ENCODE measurements around the gene CLDN9. TPM values are rescaled to one million over a fixed set of nuclear protein-coding genes. Genes with fewer than 3 reads are reported as not detected.

The CLDN9 gene
- polyA plus RNA-seq, 1 donor from 2014 or later = not detected

DNA sequence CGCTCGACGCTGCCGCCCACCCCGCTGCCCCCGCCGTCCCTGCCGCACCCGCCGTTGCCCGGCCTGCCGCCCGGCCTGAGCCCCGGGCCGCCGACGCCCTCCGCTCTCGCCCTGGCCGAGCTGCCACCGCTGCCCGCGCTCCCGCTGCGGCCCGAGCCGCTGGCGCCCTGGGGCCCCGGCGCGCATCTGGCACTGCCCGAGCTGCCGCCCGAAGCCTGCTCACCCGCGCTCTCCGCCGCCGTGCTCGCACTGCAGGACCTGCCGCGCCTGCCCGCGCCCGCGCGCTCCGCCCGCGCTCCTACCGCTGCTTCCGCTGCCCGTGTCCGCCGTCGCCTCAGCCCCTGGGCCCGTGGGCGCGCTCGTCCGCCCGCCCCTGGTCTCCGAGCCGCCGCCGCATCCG lies 8.4 kb upstream of the CLDN9 start:
- Histone ChIP-seq H3K36me3 (ENCODE audit: insufficient read depth, low read length) (no peaks in the 10 kb centered on the region), H3F3A (ENCODE audit: insufficient read depth, low read length, poor library complexity, severe bottlenecking) (no peaks in the 10 kb centered on the region), H3K27ac (ENCODE audit: low read length) (no peak overlapping the region), H3K79me2 (replicated peaks; ENCODE audit: insufficient read depth, low read length) (no peaks in the 10 kb centered on the region), H3K4me3 (ENCODE audit: low read length) (no peak overlapping the region), H4K20me1 (ENCODE audit: insufficient read depth) (no peaks in the 10 kb centered on the region), H3K9me3 (ENCODE audit: low read length) (no peaks in the 10 kb centered on the region), H2AFZ (ENCODE audit: low read depth, low read length) (no peak overlapping the region), H3K4me2 (ENCODE audit: low read length) (no peak overlapping the region), H3K27me3 (ENCODE audit: insufficient read depth, low read depth, low read length) (peaks cover 46% of the 10 kb centered on the region), H3K9ac (ENCODE audit: low read length) (no peak overlapping the region), H3K9me2 (ENCODE audit: insufficient read depth, low read length) (no peaks in the 10 kb centered on the region)
- TF ChIP-seq POLR2AphosphoS5 (IDR thresholded peaks at IDR 0.05) = no peak
- TF ChIP-seq EP300 (conservative IDR thresholded peaks at IDR 0.05; ENCODE audit: poor library complexity, severe bottlenecking) = no peak
- TF ChIP-seq, protein P1, sequence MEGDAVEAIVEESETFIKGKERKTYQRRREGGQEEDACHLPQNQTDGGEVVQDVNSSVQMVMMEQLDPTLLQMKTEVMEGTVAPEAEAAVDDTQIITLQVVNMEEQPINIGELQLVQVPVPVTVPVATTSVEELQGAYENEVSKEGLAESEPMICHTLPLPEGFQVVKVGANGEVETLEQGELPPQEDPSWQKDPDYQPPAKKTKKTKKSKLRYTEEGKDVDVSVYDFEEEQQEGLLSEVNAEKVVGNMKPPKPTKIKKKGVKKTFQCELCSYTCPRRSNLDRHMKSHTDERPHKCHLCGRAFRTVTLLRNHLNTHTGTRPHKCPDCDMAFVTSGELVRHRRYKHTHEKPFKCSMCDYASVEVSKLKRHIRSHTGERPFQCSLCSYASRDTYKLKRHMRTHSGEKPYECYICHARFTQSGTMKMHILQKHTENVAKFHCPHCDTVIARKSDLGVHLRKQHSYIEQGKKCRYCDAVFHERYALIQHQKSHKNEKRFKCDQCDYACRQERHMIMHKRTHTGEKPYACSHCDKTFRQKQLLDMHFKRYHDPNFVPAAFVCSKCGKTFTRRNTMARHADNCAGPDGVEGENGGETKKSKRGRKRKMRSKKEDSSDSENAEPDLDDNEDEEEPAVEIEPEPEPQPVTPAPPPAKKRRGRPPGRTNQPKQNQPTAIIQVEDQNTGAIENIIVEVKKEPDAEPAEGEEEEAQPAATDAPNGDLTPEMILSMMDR (IDR thresholded peaks at IDR 0.05; ENCODE audit: poor library complexity, severe bottlenecking) = no peak

DNA sequence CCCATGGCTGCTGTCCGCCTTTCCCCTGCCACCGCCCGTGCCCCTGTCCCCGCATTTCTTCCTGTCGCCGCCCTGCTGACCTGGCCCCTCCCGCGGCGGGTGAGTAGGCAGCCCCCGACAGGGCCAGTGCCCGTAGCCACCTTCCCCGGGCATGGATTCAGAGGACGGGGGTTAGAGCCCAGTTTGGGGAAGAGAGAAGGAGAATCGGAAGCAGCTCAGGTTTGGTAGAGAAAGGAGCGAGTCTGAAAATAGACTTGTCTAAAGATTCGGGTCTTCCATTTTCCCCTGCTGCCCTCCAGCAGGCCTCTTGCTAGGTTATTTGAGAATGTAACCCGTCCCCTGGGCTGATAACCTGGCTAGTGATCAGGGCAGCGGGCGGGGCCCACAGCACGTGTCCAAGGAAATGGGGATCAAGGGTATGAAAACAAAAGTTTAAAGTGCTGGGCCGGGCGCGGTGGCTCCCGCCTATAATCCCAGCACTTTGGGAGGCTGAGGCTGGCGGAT lies 7.9 kb upstream of the CLDN9 start:
- Histone ChIP-seq H3K27me3 (ENCODE audit: insufficient read depth, low read depth, low read length) (peaks cover 50% of the 10 kb centered on the region), H3K9ac (ENCODE audit: low read length) (no peak overlapping the region)
- TF ChIP-seq POLR2AphosphoS5 (IDR thresholded peaks at IDR 0.05) (no peak), EZH2 (IDR thresholded peaks at IDR 0.05; ENCODE audit: borderline replicate concordance, insufficient read depth, low read length, poor library complexity, severe bottlenecking) (no peak), TAF1 (IDR thresholded peaks at IDR 0.05; ENCODE audit: low read depth) (no peak), EP300 (conservative IDR thresholded peaks at IDR 0.05; ENCODE audit: poor library complexity, severe bottlenecking) (no peak), SMC3 (conservative IDR thresholded peaks at IDR 0.05; ENCODE audit: poor library complexity) (no peak), MXI1 (conservative IDR thresholded peaks at IDR 0.05; ENCODE audit: poor library complexity, severe bottlenecking) (no peak), RAD21 (conservative IDR thresholded peaks at IDR 0.05) (no peak)
- TF ChIP-seq, protein P1 (IDR thresholded peaks at IDR 0.05; ENCODE audit: poor library complexity, severe bottlenecking) = no peak
- TF ChIP-seq, protein P2, sequence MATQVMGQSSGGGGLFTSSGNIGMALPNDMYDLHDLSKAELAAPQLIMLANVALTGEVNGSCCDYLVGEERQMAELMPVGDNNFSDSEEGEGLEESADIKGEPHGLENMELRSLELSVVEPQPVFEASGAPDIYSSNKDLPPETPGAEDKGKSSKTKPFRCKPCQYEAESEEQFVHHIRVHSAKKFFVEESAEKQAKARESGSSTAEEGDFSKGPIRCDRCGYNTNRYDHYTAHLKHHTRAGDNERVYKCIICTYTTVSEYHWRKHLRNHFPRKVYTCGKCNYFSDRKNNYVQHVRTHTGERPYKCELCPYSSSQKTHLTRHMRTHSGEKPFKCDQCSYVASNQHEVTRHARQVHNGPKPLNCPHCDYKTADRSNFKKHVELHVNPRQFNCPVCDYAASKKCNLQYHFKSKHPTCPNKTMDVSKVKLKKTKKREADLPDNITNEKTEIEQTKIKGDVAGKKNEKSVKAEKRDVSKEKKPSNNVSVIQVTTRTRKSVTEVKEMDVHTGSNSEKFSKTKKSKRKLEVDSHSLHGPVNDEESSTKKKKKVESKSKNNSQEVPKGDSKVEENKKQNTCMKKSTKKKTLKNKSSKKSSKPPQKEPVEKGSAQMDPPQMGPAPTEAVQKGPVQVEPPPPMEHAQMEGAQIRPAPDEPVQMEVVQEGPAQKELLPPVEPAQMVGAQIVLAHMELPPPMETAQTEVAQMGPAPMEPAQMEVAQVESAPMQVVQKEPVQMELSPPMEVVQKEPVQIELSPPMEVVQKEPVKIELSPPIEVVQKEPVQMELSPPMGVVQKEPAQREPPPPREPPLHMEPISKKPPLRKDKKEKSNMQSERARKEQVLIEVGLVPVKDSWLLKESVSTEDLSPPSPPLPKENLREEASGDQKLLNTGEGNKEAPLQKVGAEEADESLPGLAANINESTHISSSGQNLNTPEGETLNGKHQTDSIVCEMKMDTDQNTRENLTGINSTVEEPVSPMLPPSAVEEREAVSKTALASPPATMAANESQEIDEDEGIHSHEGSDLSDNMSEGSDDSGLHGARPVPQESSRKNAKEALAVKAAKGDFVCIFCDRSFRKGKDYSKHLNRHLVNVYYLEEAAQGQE (IDR thresholded peaks at IDR 0.05; ENCODE audit: borderline replicate concordance) = no peak

More for the DNA sequence above, 7.9 kb upstream of the CLDN9 start:
- Histone ChIP-seq H3F3A (ENCODE audit: insufficient read depth, low read length, poor library complexity, severe bottlenecking) (no peaks in the 10 kb centered on the region), H3K4me2 (ENCODE audit: low read length) (no peak overlapping the region), H3K4me3 (ENCODE audit: low read length) (peak overlapping the region; percentile 50), H3K9me3 (ENCODE audit: low read length) (no peaks in the 10 kb centered on the region), H3K79me2 (replicated peaks; ENCODE audit: insufficient read depth, low read length) (no peaks in the 10 kb centered on the region), H4K20me1 (ENCODE audit: insufficient read depth) (no peaks in the 10 kb centered on the region), H3K27ac (ENCODE audit: low read length) (no peak overlapping the region), H2AFZ (ENCODE audit: low read depth, low read length) (no peak overlapping the region), H3K9me2 (ENCODE audit: insufficient read depth, low read length) (no peaks in the 10 kb centered on the region), H3K36me3 (ENCODE audit: insufficient read depth, low read length) (no peaks in the 10 kb centered on the region)

Data from neural cell (in vitro differentiated cells).